Measurements from ENCODE around the gene LRSAM1.
"Not testable (repeated sequence)": the region's sequence is repeated elsewhere in the genome, so short reads cannot be mapped to it uniquely, and the experiment has no call there.

The LRSAM1 gene

DNA sequence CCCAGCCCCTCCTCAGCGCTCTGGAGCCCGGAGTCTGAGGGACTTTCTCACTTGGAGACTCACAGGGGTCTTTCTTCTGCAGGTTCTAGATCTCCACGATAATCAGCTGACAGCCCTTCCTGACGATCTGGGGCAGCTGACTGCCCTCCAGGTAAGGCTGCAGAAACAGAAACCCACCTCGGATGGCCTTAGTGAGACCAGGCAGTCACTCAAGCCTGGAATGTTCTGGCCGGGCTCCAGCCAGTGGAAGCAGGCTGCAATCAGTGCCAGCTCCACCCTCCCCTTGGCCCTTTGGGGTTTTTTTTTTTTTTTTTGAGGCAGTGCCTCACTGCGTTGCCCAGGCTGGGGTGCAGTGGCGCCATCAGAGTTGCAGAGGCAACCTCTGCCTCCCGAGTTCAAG is 7.6 kb downstream of the LRSAM1 start:
- no peak for DNase-seq

DNA sequence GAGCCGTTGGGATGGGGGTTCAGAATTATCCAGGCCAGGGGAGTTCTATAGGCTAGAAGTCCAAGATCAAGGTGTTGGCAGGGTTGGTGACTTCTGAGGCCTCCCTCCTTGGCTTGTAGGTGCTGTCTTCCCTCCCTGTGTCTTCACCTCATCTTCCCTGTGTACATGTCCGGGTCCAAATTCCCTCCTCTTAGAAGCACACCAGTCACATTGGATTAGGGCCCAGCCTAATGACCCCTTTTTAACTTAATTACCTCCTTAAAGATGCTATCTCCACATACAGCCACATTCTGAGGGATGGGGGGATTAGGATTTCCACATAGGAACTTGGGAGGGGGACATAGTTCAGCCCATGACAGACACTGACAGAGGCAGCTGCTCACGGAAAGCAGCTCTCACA is 12.1 kb downstream of the LRSAM1 start:
- no peak for DNase-seq

DNA sequence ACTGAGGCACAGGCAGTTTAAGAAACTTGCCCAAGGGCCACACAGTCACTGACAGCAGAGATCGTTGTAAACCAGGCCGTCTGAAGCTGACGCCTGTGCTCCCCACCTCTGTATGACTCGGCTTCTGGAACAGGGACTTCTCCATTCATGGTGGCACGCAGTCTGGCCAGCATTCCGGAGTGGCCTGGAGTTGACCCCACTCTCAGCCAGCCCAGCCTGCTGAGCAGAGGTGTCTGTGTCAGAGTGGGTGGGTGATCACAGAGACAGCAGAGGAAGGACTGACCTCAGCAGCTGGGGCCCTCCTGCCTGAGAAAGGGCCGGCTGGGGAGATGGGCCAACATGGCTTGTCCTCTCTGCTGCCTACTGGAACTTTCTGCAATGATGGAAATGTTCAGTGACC is 12.6 kb downstream of the LRSAM1 start:
- DNase-seq, result no peak

DNA sequence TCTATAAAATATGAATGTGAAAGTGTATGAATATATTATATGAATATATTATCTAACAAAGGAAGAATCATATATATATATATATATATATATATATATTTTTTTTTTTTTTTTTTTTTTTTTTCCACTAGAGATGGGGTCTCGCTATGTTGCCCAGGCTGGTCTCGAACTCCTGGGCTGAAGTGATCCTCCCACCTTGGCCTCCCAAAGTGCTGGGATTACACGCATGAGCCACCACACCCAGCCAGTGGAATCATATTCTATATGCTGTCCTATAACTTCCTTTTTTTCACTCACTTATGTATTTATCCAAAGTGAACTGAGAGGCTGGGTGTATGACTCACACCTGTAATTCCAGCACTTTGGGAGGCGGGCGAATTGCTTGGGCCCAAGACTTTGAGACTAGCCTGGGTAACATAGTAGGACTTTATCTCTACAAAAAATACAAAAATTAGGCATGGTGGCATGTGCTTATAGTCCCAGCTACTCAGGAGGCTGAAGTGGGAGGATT is 15.2 kb downstream of the LRSAM1 start:
- not testable (repeated sequence) for DNase-seq

DNA sequence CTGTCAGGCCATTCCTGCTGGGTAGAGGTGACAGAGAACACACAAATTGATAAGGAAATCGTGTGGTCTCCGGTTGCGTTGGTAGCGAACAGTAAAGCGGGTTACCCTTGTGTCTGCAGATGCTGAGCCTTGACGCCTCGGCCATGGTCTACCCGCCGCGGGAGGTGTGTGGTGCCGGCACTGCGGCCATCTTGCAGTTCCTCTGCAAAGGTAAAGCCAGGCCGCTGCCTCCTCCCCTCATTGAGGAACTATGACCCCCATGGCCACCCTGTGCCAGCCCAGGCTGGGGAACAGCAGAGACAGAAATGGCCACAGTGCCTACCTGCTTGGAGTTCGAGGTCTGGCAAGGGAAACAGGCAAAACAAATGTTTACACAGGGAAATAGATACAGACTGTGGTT is 16.3 kb downstream of the LRSAM1 start:
- DNase-seq, result no peak

DNA sequence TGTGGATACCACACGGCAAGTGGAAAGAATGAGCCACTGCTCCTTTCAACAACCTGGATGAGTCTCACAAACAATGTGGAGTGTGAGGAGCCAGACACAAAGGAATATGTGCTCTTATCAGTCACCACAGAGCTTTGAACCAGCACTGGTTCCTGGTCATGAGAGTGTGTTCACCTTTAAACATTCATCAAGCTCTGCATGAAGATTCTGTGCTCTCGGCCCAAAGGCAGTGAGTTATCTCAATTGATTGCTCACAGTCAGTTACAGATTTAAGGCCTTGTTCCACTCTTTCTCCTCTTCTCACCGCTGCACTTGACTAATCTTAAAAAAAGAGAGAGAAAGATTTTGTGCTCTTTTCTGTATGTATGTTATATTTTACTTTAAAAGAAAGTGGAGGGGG is 19.4 kb downstream of the LRSAM1 start:
- no peak for DNase-seq

DNA sequence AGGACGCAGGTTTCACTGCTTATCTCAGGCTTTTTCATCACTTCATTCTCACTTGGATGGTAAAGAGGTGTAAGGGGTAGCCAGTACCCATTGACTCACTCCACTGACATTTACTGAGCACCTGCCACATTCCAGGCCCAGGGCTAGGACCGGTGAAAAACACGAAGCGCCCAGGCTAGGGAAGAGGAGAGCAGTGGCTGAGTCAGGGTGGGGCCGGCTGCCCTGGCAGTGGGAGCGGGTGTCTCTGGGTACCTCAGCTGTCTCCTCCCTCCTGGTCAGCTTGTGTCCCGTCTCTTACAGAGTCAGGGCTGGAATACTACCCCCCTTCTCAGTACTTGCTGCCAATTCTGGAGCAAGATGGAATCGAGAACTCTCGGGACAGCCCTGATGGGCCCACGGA is 22.2 kb downstream of the LRSAM1 start:
- no peak for DNase-seq

DNA sequence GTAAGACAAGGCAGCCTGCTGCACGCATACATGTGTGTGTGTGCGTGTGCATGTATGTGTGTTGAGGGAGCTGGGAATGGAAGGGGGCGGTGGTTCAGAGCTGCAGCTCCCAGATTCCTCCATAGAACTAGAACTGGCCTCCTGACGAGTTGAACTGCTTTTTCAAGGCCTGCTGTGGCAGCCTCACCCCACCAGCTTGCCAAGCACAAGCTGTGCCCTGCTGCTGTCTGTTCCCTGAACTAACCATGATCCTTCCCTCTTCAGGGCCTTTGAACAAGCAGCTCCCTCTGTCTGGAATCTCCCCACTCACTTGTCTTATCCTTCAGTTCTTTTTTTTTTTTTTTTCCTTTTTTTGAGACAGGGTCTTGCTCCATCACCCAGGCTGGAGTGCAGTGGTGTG is 22.6 kb downstream of the LRSAM1 start:
- DNase-seq, result no peak

DNA sequence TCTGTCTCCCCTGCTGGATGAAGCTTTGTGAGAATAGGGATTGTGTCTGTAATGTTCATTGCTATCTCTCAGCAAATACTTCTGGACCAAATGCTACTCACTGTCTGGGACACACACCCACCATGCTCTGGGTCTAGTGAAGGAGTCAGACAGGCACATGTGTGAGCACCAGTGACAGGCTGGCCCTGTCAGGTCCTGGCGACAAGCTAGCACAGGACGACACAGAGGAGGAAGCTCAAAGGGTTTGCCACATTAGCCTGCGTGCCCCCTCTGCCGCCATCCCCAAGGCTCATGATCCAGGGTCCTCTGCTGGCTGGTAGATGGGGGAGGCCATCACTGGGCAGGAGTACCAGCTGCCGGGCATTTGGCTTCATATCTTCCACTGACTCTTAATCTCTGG is 23.3 kb downstream of the LRSAM1 start:
- DNase-seq, result no peak

DNA sequence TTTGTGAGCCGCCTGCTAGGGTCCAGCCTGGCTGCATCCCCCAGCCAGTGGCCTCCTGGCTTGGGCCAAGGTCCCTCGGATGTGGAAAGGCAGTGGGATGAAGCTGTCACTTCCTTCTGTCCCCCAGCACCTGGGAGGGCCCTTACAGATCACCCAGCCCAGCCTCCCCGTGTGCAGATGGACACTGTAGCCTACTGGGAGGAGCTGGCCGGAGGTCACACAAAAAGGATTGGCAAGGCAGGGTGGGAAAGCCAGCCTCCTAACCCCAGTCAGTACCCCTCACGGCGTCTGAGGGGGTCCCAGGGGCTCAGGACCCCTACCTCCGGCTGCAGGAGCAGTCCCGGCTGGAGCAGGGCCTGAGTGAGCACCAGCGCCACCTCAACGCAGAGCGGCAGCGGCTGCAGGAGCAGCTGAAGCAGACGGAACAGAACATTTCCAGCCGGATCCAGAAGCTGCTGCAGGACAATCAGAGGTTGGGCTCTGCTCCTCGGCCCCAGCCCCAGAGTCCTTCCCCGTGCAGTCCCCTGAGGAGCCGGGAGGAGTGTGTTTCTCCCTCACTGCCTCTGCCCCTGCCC is 28.3 kb downstream of the LRSAM1 start:
- DNase-seq, result no peak

DNA sequence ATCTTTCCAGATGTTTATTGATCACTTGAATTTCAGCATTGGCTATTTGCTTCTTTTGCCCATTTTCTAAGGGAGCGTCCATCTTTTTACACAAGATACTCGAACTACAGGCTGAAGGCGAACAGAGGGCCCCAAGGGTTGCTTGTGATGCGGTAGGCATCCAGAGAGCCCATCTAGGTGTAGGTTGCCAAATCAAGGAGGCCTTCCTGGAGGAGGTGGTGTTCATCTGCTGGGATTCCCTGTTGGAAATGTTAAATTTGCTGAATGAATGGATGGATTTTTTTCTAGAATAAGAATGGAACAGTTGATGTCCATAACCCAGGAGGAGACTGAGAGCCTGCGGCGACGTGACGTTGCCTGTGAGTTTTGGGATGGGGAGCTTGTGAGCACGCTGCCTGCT is 31.4 kb downstream of the LRSAM1 start:
- DNase-seq, result no peak

DNA sequence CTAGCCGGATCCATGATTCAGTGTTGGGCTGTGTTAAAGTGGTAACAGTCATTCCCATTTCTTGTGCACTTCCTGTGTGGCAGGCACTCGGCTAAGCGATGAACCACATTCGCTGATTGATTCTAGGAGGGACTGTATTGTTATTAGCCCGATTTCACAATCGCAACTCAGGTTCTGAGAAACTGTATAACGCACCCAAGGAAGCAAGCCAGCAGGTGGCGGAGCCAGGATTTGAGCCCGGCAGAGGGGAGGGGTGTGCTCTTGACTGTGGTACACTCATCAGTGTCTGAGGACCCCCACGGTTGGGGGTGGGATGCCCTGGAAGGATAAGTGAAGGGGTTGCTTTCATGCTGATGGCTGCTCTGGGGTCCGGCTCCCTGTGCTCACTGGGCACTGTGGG is 34.7 kb downstream of the LRSAM1 start:
- no peak for DNase-seq

DNA sequence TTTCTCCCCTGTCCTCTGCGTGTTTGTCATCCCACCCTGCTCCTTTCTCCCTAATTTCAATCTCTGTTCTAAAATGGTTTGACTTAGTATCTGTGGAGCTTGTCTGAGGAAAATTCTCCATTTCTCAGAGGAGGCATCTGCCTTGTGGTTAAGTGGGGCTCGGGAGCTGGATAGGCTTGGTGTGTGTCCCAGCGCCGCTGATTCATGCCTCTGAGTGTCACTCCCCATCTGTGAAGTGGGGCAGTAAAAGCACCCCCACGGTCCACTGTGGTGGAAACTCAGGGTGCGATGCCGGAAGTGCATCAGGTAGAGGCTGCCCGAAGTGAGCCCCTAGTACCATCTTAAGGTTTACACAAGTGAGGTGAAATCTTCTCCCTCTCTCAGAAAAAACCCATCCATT is 37.6 kb downstream of the LRSAM1 start:
- no peak for DNase-seq

DNA sequence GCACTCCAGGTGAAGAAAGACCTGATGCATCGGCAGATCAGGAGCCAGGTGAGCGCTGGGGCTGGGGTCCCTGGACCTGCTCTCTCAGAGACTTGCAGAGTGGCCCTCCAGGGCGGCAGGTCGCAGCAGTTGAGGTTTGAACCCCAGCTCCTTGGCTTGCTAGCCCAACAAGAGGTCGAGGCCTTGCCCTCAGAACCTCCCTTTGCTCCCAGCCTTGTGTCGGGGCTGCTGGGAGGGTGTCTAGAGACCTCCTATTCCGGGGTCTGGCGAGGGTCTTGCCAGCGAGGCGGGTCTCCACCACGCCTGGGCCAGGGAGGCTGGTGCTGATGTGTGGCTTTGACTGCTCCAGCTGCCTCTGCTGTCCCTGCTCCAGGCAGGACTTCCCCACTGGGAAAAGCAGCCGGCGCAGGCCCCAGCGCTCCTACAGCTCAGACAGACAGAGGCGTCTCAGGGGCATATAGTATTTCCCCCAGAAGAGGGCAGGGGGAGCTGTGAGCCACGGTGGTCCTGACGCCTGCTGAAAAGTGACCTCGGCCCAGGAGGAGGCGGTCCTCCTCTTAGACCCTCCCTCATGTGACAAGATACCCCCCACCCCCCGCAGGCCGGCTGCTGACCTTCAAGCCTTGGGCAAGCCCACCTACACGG is 38.3 kb downstream of the LRSAM1 start:
- DNase-seq, result no peak

DNA sequence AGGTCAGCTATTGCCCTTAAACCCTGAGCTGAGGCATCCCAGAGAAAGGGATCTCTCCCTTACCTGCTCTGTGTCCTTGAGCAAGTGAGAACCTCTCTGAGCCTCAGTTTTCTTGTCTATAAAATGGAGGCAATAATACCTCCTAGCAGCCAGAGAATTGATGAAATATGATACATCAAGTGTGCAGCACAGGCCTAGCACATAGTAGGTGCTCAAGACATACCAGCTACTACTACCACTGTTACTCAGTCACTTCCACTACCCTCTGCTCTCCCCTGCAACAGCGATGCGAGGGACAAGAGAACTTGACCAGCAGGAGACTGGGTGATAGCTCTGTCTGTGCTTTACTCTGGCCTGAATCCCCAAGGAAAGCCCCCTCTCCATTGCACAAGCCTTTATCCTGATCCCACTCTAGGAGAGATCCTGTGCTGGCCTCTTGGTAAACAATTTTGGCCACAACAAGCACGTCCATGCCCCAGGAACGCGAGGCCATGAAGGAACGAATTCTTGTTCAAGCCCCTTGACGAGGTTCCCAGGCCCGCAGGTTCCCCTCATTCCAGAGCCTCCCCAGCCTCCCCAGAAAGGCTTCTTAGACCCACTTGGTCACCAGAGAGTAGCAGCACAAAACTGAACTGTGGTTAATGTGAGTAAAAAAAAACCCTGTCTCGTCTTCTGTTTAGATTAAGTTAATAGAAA is 39.4 kb downstream of the LRSAM1 start:
- no peak for DNase-seq

DNA sequence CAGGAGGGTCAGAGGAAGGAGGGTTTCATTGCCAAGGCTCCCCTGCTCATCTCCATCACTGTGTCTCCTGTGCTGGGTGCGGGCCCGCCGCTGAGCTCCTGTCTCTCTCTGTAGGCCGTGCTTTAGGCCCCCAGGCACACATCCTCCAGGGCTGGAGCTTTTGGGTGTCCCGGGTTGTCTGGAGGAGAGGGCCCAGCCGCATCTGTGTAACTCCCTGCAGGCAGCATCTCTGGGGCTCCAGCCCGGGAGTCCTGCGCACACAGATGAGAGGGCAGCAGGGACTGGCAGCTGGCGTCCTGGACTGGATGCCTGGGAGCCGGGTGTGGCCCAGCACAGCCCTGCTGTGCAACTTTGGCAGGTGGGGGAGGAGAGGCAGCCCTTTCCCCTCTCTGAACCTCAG is 40.2 kb downstream of the LRSAM1 start:
- no peak for DNase-seq

DNA sequence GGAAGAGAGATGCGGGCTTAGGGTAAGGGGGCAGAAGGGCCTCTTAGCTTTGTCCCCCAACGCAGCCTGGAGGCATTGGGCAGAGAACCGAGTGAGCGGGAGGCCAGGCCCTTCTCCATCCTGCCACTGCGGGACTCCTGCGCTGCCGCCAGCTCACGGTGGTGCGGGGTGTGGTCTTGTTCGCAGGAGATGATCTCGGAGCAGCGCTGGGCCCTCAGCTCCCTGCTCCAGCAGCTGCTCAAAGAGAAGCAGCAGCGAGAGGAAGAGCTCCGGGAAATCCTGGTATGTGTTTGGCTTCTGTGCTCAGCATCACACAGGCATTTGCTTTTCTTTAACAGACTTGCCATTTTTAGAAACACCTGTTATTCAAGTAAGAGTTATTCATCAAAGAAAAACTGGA is 41.3 kb downstream of the LRSAM1 start:
- DNase-seq, result no peak

DNA sequence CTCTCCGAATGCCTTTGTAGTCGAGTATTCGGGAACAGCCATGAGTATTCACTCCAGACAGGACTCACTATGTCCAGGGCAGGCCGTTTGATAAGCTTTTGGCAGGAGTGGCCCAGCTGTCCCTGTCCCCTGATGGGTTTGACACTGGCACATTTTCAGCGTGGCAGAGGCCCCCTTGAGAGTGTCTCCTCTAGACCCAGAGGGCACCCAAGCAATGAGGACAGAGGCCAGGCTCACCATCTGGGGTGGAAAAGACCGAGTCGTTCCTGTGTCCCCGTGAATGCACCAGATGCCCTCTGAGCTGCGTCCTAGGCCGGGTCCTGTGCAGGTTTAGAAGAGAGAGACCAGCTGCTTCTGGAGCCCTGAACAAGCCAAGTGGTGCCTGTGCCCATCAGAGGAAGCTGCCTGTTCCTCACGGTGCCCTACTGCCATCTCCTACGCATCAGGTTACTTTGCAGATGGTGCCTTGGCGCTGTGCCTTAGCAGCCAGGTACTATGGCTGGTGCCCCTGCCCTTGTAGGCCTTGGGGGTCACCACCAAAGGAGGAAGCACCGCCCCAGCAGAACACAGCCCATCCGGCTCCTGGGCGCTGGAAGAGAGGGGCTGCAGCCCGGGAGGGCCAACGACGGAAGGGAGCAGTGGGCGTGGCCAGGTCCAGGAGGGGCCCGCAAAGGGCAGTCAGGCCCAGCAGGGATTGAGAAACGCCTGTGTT is 42.4 kb downstream of the LRSAM1 start:
- DNase-seq, result no peak

DNA sequence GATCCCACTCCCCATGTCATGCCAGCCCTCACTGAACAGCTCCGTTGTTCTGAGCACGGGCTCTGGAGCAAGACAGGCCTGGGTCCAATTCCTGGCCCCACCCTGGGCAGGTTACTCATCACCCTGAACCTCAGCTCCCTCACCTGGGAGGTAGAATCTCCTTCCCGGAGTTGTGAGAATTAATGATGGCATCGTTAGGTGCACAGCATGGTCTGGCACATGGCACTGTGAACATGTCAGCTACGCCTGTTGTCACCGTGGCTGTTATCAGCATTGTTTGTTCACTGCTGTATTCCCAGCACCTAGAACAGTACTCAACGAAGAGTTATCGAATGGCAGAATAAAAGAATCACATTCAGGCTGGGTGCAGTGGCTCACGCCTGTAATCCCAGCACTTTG is 43.0 kb downstream of the LRSAM1 start:
- DNase-seq, result no peak

DNA sequence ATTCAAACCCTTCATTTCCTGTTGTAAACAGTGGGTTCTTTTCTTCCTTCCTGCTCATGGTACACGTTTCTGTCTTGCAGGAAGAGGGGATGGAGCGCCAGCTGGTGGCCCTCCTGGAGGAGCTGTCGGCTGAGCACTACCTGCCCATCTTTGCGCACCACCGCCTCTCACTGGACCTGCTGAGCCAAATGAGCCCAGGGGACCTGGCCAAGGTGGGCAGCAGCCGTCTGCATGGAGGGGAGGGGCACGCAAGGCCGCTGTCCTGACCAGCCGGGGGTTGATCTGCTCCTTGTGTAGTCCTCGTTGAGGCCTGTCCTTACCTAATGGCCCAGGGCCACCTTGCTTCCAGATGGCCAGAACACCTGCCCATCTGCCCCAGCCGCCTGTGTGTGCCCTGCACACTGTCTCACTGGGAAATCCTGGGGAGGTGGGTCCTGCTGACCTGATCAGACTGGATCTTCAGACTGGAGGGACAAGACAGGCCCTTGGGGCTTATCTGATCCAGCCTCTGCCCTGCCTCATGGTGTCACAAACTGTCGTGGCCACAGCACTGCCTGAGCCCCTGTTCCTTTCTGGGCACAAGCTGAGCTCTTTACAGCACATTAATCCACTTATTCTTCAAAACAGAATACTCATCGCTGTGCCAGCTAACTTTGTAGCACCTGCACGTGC is 44.7 kb downstream of the LRSAM1 start:
- no peak for DNase-seq

DNA sequence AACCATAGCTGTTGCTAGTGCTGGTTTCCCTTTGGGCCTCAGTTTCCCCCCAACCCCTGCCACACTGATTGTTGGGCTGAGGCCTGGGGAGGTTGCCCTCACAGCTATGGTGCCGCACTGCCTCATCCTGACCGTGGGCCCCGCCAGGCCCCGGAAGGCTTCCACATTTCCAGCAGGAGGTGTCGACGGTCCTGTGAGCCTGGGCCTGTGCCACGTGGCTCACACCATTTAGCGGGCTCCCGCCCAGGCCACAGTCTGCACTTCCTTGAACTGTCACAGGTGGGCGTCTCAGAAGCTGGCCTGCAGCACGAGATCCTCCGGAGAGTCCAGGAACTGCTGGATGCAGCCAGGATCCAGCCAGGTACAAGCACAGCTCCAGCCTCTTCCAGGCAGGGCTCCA is 45.7 kb downstream of the LRSAM1 start:
- no peak for DNase-seq

DNA sequence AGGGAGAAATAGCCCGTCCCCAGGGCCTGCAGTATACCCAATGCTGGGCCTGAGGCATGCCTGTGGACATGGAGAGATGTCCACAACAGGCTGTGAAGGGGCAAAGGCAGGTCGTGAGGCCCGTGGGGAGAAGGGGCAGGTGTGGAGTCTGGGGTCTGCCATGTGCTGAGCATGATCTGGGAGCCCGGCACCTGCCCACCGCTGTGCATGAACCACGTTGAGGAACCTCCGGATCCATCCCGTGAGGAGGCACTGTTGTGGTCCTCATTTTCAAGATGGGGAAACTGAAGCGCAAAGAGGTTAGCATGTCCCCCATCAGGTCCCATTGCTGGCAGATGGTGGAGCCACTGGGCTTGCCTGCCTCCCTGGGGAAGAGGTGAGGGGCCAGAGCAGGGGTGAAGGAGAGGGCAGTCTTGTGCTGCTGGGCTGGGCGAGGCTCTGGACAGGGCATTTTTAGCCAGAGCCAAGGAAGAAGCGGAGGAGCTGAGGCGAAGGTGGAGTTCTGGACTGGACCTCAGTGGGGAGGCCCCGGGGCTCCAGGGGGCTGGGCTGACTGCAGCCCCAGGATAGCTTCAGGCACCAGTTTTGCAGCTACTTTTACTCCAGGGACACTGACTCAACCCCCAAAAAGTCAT is 46.5 kb downstream of the LRSAM1 start:
- DNase-seq, result no peak

DNA sequence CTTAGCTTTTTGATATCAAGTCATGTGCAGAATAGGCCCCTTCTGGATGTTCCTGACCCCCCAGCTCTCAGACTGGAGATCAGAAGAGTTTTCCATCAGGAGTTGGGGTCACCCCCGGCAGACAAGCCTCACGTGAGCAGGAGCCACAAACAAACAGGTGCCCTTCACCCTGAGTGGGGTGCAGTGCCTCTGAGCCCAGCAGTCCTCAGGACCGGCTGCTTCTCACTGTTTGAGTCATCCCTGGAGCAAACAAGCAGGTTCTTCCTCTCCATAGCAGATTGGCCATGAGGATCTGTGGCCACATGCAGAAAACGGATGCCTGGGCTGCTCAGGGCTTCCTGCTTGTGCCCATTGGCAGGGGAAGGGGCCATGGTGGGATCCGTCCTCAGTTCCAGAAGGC is 47.0 kb downstream of the LRSAM1 start:
- DNase-seq, result no peak

All from fibroblast of skin of scalp (primary cell).